Thoracic aorta (tissue), 2 donors: ENCODE measurements around the gene NNT. TPM values are rescaled to one million over a fixed set of nuclear protein-coding genes. Genes with fewer than 3 reads are reported as not detected.

Source experiments
- ATAC-seq: fragments of 150-250 bp; one replicate; pipeline ENCODE4 v1.8.0; 2017; ENCODE audit warnings: low read depth; ENCODE audit not compliant: insufficient number of reproducible peaks, low FRiP score
- DNase-seq: peaks from one replicate; pipeline ENCODE4 v3.0.0-alpha.2; 2020; ENCODE audit warnings: low spot score
- H3K27ac ChIP-seq, 2 donors: fragments of 200-600 bp; sonication (generic); 1 replicate in 1 of 2; 2 replicates in 1 of 2; pipeline ENCODE4 v1.5.1; 2016; ENCODE audit warnings: mild to moderate bottlenecking in 2 of 2, moderate library complexity in 2 of 2
- H3K27me3 ChIP-seq: fragments of 200-600 bp; sonication (generic); replicated peaks from 2 replicates; pipeline ENCODE4 v1.6.0; 2016; ENCODE audit warnings: mild to moderate bottlenecking; ENCODE audit not compliant: insufficient read depth
- H3K36me3 ChIP-seq: fragments of 200-600 bp; sonication (generic); one replicate; pipeline ENCODE4 v1.5.1; 2016
- H3K4me1 ChIP-seq, 2 donors: fragments of 200-600 bp; sonication (generic); 1 replicate in 1 of 2; 2 replicates in 1 of 2; pipeline versions ENCODE4 v1.5.1 to v1.6.0; 2016; ENCODE audit warnings: low read depth in 2 of 2, mild to moderate bottlenecking in 1 of 2; ENCODE audit not compliant: control insufficient read depth in 1 of 2
- H3K4me3 ChIP-seq: fragments of 200-600 bp; sonication (generic); 2 replicates; pipeline ENCODE4 v1.5.1; 2016; ENCODE audit warnings: mild to moderate bottlenecking
- H3K9me3 ChIP-seq: fragments of 200-600 bp; sonication (generic); 2 replicates; pipeline ENCODE4 v1.5.1; 2016
- total RNA-seq, 2 donors: library from RNA; depleted of rRNA; stranded (reverse); fragments of >200 nt; gene quantifications; one replicate each; pipeline versions ENCODE4 v1.1.0 to v1.2.3, GENCODE V29; 2016
- TF ChIP-seq, protein P1 (sequence below): fragments of 200-600 bp; sonication (generic); IDR thresholded peaks from one replicate; pipeline ENCODE4 v1.5.1; 2019; ENCODE audit warnings: antibody characterized with exemption

NNT gene
- total RNA-seq, 2 donors from 2014 or later = 27.9 to 28.9 TPM

DNA sequence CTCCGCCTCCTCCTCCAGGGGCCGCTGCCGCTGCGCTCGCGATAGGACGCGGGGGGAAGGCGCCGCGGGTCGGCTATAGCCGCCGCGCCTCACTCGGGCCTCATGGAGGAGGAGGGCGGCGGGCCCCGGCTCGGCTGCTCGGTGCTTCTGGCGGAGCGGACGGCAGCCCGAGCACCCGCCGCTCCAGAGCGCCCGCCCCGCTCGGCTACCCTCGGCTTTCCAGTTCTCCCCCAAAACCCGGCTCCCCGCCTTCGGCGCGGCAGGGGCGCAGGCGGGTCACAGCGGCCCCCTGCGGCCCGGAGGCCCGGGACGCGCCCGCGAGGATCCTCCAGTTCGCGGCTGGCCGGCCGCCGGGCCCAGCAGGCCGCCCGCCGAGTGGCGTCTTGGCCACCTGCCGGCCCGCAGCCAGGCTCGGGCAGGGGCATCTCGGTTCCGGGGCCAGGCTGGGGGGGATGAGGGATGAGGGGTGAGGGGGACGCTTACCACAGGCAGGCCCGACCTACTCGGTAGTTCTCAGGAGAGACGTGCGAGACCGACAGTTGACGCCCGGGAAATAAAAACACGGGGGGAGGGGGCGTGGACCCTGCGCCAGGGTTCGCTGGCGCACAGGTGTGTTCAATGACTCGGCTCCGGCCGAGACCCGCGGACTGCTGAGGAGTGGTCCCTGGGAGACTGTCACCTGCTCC, 46.0 kb upstream of the NNT start, which contains the start of gene PAIP1:
PAIP1 (minus strand) TSS at position 221 of the 686 bp plus-strand sequence. CDS start 231 bp downstream, outside the sequence.
- peak; percentile 85 for ATAC-seq
- TF ChIP-seq, protein P1, sequence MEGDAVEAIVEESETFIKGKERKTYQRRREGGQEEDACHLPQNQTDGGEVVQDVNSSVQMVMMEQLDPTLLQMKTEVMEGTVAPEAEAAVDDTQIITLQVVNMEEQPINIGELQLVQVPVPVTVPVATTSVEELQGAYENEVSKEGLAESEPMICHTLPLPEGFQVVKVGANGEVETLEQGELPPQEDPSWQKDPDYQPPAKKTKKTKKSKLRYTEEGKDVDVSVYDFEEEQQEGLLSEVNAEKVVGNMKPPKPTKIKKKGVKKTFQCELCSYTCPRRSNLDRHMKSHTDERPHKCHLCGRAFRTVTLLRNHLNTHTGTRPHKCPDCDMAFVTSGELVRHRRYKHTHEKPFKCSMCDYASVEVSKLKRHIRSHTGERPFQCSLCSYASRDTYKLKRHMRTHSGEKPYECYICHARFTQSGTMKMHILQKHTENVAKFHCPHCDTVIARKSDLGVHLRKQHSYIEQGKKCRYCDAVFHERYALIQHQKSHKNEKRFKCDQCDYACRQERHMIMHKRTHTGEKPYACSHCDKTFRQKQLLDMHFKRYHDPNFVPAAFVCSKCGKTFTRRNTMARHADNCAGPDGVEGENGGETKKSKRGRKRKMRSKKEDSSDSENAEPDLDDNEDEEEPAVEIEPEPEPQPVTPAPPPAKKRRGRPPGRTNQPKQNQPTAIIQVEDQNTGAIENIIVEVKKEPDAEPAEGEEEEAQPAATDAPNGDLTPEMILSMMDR = peak; percentile 48
- no peaks in the 10 kb centered on the region for H3K9me3 ChIP-seq

DNA sequence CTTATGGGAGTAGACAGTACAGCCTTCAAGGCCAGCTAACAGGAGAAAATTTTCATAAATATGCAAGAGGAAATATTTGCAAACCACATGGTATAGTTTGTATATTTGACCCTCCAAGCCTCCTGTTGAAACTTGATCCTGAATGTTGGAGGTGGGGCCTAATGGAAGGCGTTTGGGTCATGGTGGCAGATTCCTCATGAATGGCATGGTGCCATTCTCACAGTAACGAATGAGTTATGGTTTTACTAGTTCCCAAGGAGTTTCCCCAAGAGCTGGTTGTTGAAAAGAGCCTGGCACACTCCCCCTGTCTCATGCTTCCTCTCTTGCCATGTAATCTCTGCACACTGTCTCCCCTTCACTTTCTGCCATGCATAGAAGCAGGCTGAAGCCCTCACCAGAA, 42.9 kb upstream of the NNT start:
- TF ChIP-seq, protein P1 = no peak
- H3K4me1 ChIP-seq = peaks cover 9 to 27% of the 10 kb centered on the region in 2 donors

More for the DNA sequence above, 46.0 kb upstream of the NNT start, which contains the start of gene PAIP1:
- H3K4me1 ChIP-seq = peaks cover 21 to 44% of the 10 kb centered on the region in 2 donors
- peak; percentile 3 for DNase-seq
- H3K27ac ChIP-seq = peak within 1 kb of the TSS; percentile 91 to 92
- peak within 1 kb of the TSS; percentile 95 for H3K4me3 ChIP-seq
- H3K27me3 ChIP-seq = no peaks in the 10 kb centered on the region
- no peaks in the 10 kb centered on the region for H3K36me3 ChIP-seq

DNA sequence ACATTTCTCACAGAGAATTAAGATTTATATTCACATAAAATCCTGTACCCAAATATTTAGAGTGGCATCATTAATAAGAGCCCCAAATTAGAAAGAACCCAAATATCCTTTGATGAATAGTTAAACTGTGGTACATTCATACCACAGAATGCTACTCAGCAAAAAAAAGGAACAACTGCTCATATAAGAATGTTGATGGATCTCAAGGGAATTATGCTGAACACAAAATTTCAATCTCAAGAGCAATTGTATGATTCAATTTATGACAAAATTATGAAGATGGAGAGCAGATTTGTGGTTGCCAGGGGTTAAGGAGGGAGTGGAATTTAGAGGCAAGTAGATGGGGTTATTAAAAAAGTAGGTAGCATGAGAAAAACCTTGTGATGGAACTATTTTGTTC, 41.6 kb upstream of the NNT start:
- Histone ChIP-seq H3K4me1 (peaks cover 3 to 17% of the 10 kb centered on the region in 2 donors), H3K36me3 (no peaks in the 10 kb centered on the region), H3K27me3 (no peaks in the 10 kb centered on the region), H3K27ac (no peak overlapping the region), H3K9me3 (no peaks in the 10 kb centered on the region), H3K4me3 (no peak overlapping the region)
- TF ChIP-seq, protein P1 = no peak
- ATAC-seq (no peak), DNase-seq (no peak)

More for the DNA sequence above, 42.9 kb upstream of the NNT start:
- no peak overlapping the region for H3K27ac ChIP-seq
- DNase-seq = no peak
- no peaks in the 10 kb centered on the region for H3K36me3 ChIP-seq
- no peak for ATAC-seq
- no peaks in the 10 kb centered on the region for H3K9me3 ChIP-seq
- H3K4me3 ChIP-seq = no peak overlapping the region
- no peaks in the 10 kb centered on the region for H3K27me3 ChIP-seq

DNA sequence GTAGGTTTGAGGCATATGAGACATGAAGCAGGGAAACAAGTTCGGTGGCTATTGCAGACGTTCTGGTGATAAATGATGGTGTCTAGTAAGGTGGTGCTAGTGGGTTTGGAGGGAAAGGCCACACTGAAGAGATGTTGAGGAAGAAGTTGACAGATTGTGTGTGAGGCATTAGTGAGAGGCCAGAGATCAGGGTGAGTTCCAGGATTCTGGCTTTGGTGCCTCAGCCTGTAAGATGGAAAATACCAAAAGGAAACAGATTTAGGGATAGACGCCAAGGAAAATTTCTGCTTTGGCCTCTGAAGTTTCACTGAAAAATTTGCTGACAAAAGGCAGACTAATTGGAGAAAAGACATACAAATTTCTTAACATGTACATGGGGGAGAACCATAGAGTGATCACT, 39.7 kb upstream of the NNT start:
- Histone ChIP-seq H3K4me1 (peaks cover 3 to 13% of the 10 kb centered on the region in 2 donors), H3K36me3 (no peaks in the 10 kb centered on the region), H3K27ac (peak overlapping the region; percentile 45 to 54), H3K4me3 (no peak overlapping the region), H3K27me3 (no peaks in the 10 kb centered on the region), H3K9me3 (no peaks in the 10 kb centered on the region)
- TF ChIP-seq, protein P1 = no peak
- ATAC-seq (no peak), DNase-seq (no peak)

DNA sequence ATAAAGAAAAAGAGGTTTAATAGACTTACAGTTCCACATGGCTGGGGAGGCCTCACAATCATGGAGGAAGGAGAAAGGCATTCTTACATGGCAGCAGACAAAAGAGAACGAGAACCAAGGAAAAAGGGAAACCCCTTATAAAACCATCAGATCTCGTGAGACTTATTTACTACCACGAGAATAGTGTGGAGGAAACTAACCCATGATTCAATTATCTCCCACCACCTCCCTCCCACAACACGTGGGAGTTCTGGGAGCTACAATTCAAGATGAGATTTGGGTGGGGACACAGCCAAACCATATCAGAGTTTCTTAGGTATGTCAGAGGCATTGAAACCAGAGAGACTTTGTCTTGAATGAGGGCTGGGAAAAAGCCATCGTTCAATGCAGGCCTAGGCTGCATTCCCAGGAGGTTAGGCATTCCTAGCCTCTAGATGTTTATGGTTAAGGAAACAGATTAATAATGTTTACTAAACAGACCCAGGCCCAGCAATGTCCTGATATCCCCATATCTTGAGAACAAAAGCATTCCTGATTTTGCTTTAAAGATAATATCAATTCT, 38.6 kb upstream of the NNT start:
- TF ChIP-seq, protein P1 = no peak
- Histone ChIP-seq H3K27ac (no peak overlapping the region), H3K9me3 (no peaks in the 10 kb centered on the region), H3K4me3 (no peak overlapping the region), H3K4me1 (peaks cover 3 to 13% of the 10 kb centered on the region in 2 donors), H3K27me3 (no peaks in the 10 kb centered on the region), H3K36me3 (no peaks in the 10 kb centered on the region)
- ATAC-seq (no peak), DNase-seq (no peak)
